HepG2 (cell line): Measurements from ENCODE around the gene PITX3. TPM values are rescaled to one million over a fixed set of nuclear protein-coding genes. Genes with fewer than 3 reads are reported as not detected.

ENCODE experiments used
- CENPX ChIP-seq: sonication (generic); formaldehyde crosslinking; IDR thresholded peaks from 2 replicates; pipeline ENCODE4 v1.9.0; 2021; ENCODE audit warnings: mild to moderate bottlenecking, missing genetic modification reagents, moderate library complexity
- E2F5 ChIP-seq: sonication (generic); formaldehyde crosslinking; conservative IDR thresholded peaks from 2 replicates; pipeline ENCODE4 v1.4.0; 2020; ENCODE audit warnings: missing genetic modification reagents
- KDM6A ChIP-seq: IDR thresholded peaks from 2 replicates; pipeline ENCODE4 v1.6.1; 2016; ENCODE audit warnings: low read depth
- MBD4 ChIP-seq: IDR thresholded peaks from 2 replicates; pipeline ENCODE4 v1.6.1; 2012; ENCODE audit warnings: low read length, inconsistent platforms, borderline replicate concordance
- PAX8 ChIP-seq: sonication (generic); formaldehyde crosslinking; IDR thresholded peaks from 2 replicates; pipeline ENCODE4 v1.8.0; 2022; ENCODE audit warnings: mild to moderate bottlenecking, missing genetic modification reagents, borderline replicate concordance
- PPARG ChIP-seq: conservative IDR thresholded peaks from 2 replicates; pipeline ENCODE4 v1.6.1; 2016; ENCODE audit warnings: missing biosample characterization, missing genetic modification reagents
- SIN3A ChIP-seq: IDR thresholded peaks from 2 replicates; pipeline ENCODE4 v1.6.1; 2011; ENCODE audit warnings: low read depth, mild to moderate bottlenecking, control low read depth, low read length, borderline replicate concordance
- SKIL ChIP-seq: sonication (generic); formaldehyde crosslinking; IDR thresholded peaks from 2 replicates; pipeline ENCODE4 v1.8.0; 2022; ENCODE audit warnings: missing genetic modification reagents, mild to moderate bottlenecking, moderate library complexity, borderline replicate concordance
- TGIF2 ChIP-seq: IDR thresholded peaks from 2 replicates; pipeline ENCODE4 v1.6.1; 2016; ENCODE audit warnings: control low read depth, missing compliant biosample characterization
- ZBTB40 ChIP-seq, 2 experiments: fragments of 450-650 bp in 1 of 2; sonication (generic) in 1 of 2; formaldehyde crosslinking in 1 of 2; IDR thresholded peaks; 2 replicates each; pipeline versions ENCODE4 v1.6.1 to v1.8.0; 2016 to 2022; ENCODE audit warnings: antibody characterized with exemption in 1 of 2, mild to moderate bottlenecking in 1 of 2, missing genetic modification reagents in 1 of 2
- ZNF235 ChIP-seq: sonication (generic); formaldehyde crosslinking; IDR thresholded peaks from 2 replicates; pipeline ENCODE4 v1.8.1; 2023; ENCODE audit warnings: mild to moderate bottlenecking, missing genetic modification reagents, borderline replicate concordance
- ZNF563 ChIP-seq: sonication (generic); formaldehyde crosslinking; IDR thresholded peaks from 2 replicates; pipeline ENCODE4 v1.8.0; 2022; ENCODE audit warnings: mild to moderate bottlenecking, moderate library complexity, missing genetic modification reagents
- ZNF691 ChIP-seq: sonication (generic); formaldehyde crosslinking; IDR thresholded peaks from 2 replicates; pipeline ENCODE4 v1.4.0; 2020; ENCODE audit warnings: missing genetic modification reagents, low read depth, mild to moderate bottlenecking, borderline replicate concordance
- ZNF790 ChIP-seq: sonication (generic); formaldehyde crosslinking; IDR thresholded peaks from 2 replicates; pipeline ENCODE4 v1.8.0; 2022; ENCODE audit warnings: missing genetic modification reagents, mild to moderate bottlenecking, borderline replicate concordance
- polyA plus RNA-seq, 8 experiments: library from polyadenylated mRNA; depleted of rRNA in 3 of 8; stranded (reverse) in 7 of 8; unstranded in 1 of 8; fragments of >200 nt; fragmentation: Illumina TruSeq in 4 of 8; extraction: Trizol in 4 of 8; gene quantifications; 2 replicates each; pipeline versions ENCODE4 v1.2.1 to v1.2.3, GENCODE V29; 2011 to 2016; ENCODE audit warnings: low read depth in 4 of 8, missing spikeins in 1 of 8, mixed read lengths in 1 of 8; ENCODE audit not compliant: insufficient read depth in 1 of 8
- total RNA-seq, 5 experiments: library from RNA; depleted of rRNA; stranded (reverse); fragments of >200 nt; fragmentation: Illumina TruSeq; extraction: Trizol; gene quantifications; 2 replicates each; pipeline ENCODE4 v1.2.3, GENCODE V29; 2016; ENCODE audit warnings: low read depth in 1 of 5

Gene PITX3
- total and polyA plus RNA-seq, 2 of the 13 experiments (the other 11 are each of a cell fraction or from before 2014, with no cell fraction given): not detected

- 0 out of 2 replicates have a peak, but pooled peaks have one; percentile 15 for TF ChIP-seq PPARG (CRISPR knock-in tag)
- peak; percentile 40; the same call in 1 of the 2 replicates for TF ChIP-seq ZNF691 (CRISPR knock-in tag)
- TF ChIP-seq E2F5 (CRISPR knock-in tag): peak; percentile 74; the same call in 1 of the 2 replicates
- TF ChIP-seq CENPX (CRISPR knock-in tag): no peak
- TF ChIP-seq ZNF563: peak; percentile 96; the same call in 1 of the 2 replicates
- TF ChIP-seq SKIL (CRISPR knock-in tag): no peak
- no peak for TF ChIP-seq ZBTB40 (IDR thresholded peaks at IDR 0.05)
- peak; percentile 85; the same call in 1 of the 2 replicates for TF ChIP-seq ZBTB40 (CRISPR knock-in tag; IDR thresholded peaks at IDR 0.05)
- TF ChIP-seq ZNF235 (CRISPR knock-in tag): peak; percentile 42; the same call in 1 of the 2 replicates
- TF ChIP-seq SIN3A: no peak; the same call in 1 of the 2 replicates
- no peak for TF ChIP-seq KDM6A (CRISPR knock-in tag)
- TF ChIP-seq ZNF790 (CRISPR knock-in tag): peak; percentile 70; the same call in 1 of the 2 replicates
- no peak for TF ChIP-seq TGIF2 (CRISPR knock-in tag)
- no peak for TF ChIP-seq MBD4
- TF ChIP-seq PAX8 (CRISPR knock-in tag): no peak; the same call in 1 of the 2 replicates
Observed at GRCh38 chr10:102225646-102226541, 15.4 kb downstream of the PITX3 start, which contains the start of gene ELOVL3 (continued).
